Ascending aorta (tissue), 2 donors: ENCODE data around the gene TRPT1. TPM values are rescaled to one million over a fixed set of nuclear protein-coding genes. Genes with fewer than 3 reads are reported as not detected.

Experiments used
- DNase-seq, 2 donors: peaks; one replicate each; pipeline ENCODE4 v3.0.0-alpha.2; 2019; ENCODE audit warnings: low spot score in 2 of 2
- H3K27ac ChIP-seq, 2 donors: fragments of 200-600 bp; sonication (generic); one replicate each; pipeline ENCODE4 v1.5.1; 2016 to 2017; ENCODE audit warnings: mild to moderate bottlenecking in 1 of 2
- H3K27me3 ChIP-seq: fragments of 200-600 bp; sonication (generic); one replicate; pipeline ENCODE4 v1.5.1; 2017
- H3K36me3 ChIP-seq, 2 donors: fragments of 200-600 bp; sonication (generic); one replicate each; pipeline ENCODE4 v1.5.1; 2016
- H3K4me1 ChIP-seq, 2 donors: fragments of 200-600 bp; sonication (generic); one replicate each; pipeline ENCODE4 v1.5.1; 2016 to 2017; ENCODE audit warnings: mild to moderate bottlenecking in 1 of 2
- H3K4me3 ChIP-seq, 2 donors: fragments of 200-600 bp; sonication (generic); one replicate each; pipeline ENCODE4 v1.5.1; 2016 to 2017; ENCODE audit warnings: mild to moderate bottlenecking in 1 of 2
- H3K9me3 ChIP-seq, 2 donors: fragments of 200-600 bp; sonication (generic); one replicate each; pipeline ENCODE4 v1.5.1; 2016
- CTCF ChIP-seq, 3 experiments: fragments of 200-600 bp in 2 of 3; fragments of 450-650 bp in 1 of 3; sonication (generic) in 2 of 3; IDR thresholded peaks; one replicate each; pipeline ENCODE4 v1.5.1; 2016 to 2019; ENCODE audit warnings: antibody characterized with exemption in 3 of 3, mild to moderate bottlenecking in 1 of 3, moderate library complexity in 1 of 3
- intact Hi-C: fragments of 100-400 bp; cut with DNase I; formaldehyde crosslinking; loops from one replicate; pipeline ENCODE4 v1.15.1; 2023
- total RNA-seq: library from RNA; depleted of rRNA; stranded (reverse); fragments of >200 nt; gene quantifications from one replicate; pipeline ENCODE4 v1.1.0, GENCODE V29; 2016

Gene TRPT1
- total RNA-seq, 1 donor from 2014 or later = 224 TPM

- Histone ChIP-seq H3K4me1 (peaks cover 5 to 32% of the 10 kb centered on the region in 2 donors), H3K9me3 (no peaks in the 10 kb centered on the region), H3K36me3 (peaks cover 17 to 19% of the 10 kb centered on the region in 2 donors), H3K27me3 (no peaks in the 10 kb centered on the region), H3K4me3 (peak overlapping the region; percentile 87 to 92), H3K27ac (peak overlapping the region; percentile 84 to 92)
- no peak for TF ChIP-seq CTCF (IDR thresholded peaks at IDR 0.05)
- intact Hi-C loops = no loop called here
- DNase-seq = peak in 1 of 2 donors; percentile 63
These were observed 9.6 kb upstream of the TRPT1 start for GRCh38 chr11:64235437-64236161.

GRCh38 chr11:64234647-64235379 lies 8.8 kb upstream of the TRPT1 start:
- H3K36me3 ChIP-seq = peaks cover 17 to 19% of the 10 kb centered on the region in 2 donors
- H3K27ac ChIP-seq = peak overlapping the region; percentile 84 to 92
- H3K27me3 ChIP-seq = no peaks in the 10 kb centered on the region
- DNase-seq = peak in 1 of 2 donors; percentile 78
- peak in 1 of 3 experiments; percentile 5 for TF ChIP-seq CTCF (IDR thresholded peaks at IDR 0.05)
- intact Hi-C loops = no loop called here
- no peaks in the 10 kb centered on the region for H3K9me3 ChIP-seq
- H3K4me1 ChIP-seq = peaks cover 5 to 27% of the 10 kb centered on the region in 2 donors
- H3K4me3 ChIP-seq = peak overlapping the region; percentile 87 to 92

GRCh38 chr11:64233913-64234586 lies 8.1 kb upstream of the TRPT1 start, which contains the start of gene VEGFB:
Gene VEGFB, plus strand, starts transcription at chr11:64234584. Its CDS starts 250 bp downstream, at chr11:64234834.
- H3K36me3 ChIP-seq = peaks cover 17 to 19% of the 10 kb centered on the region in 2 donors
- TF ChIP-seq CTCF (IDR thresholded peaks at IDR 0.05) = no peak
- intact Hi-C loops = no loop called here
- no peaks in the 10 kb centered on the region for H3K27me3 ChIP-seq
- H3K4me1 ChIP-seq = peaks cover 5 to 33% of the 10 kb centered on the region in 2 donors
- peak in 1 of 2 donors; percentile 87 for DNase-seq
- H3K4me3 ChIP-seq = peak within 1 kb of the TSS; percentile 87 to 92
- peak within 1 kb of the TSS; percentile 84 to 92 for H3K27ac ChIP-seq
- no peaks in the 10 kb centered on the region for H3K9me3 ChIP-seq

- H3K27me3 ChIP-seq = no peaks in the 10 kb centered on the region
- intact Hi-C loops = no loop called here
- H3K4me1 ChIP-seq = peaks cover 5 to 34% of the 10 kb centered on the region in 2 donors
- H3K4me3 ChIP-seq = peak overlapping the region in 1 of 2 donors; percentile 80
- no peak for DNase-seq
- no peak for TF ChIP-seq CTCF (IDR thresholded peaks at IDR 0.05)
- H3K36me3 ChIP-seq = peaks cover 8 to 9% of the 10 kb centered on the region in 2 donors
- no peaks in the 10 kb centered on the region for H3K9me3 ChIP-seq
- peak overlapping the region; percentile 49 to 88 for H3K27ac ChIP-seq
These were observed 7.0 kb upstream of the TRPT1 start for GRCh38 chr11:64232967-64233315.

- H3K4me1 ChIP-seq = peaks cover 5 to 39% of the 10 kb centered on the region in 2 donors
- intact Hi-C loops = no loop called here
- H3K9me3 ChIP-seq = no peaks in the 10 kb centered on the region
- H3K4me3 ChIP-seq = no peak overlapping the region
- no peak for TF ChIP-seq CTCF (IDR thresholded peaks at IDR 0.05)
- no peaks in the 10 kb centered on the region for H3K27me3 ChIP-seq
- H3K27ac ChIP-seq = peak overlapping the region; percentile 49 to 88
- DNase-seq = peak in 1 of 2 donors; percentile 64
- H3K36me3 ChIP-seq = peaks cover 3 to 4% of the 10 kb centered on the region in 2 donors
These were observed 6.4 kb upstream of the TRPT1 start for GRCh38 chr11:64232182-64232966.
